GM19035 (cell line): ENCODE results near the gene SIRT3.
"Not testable (repeated sequence)": the region's sequence is repeated elsewhere in the genome, so short reads cannot be mapped to it uniquely, and the experiment has no call there.

Experiments used
- ATAC-seq: cut with Tn5 transposase; IDR thresholded peaks from one replicate; pipeline ENCODE4 v1.9.1; 2021; ENCODE audit not compliant: unreplicated experiment

Gene SIRT3

DNA sequence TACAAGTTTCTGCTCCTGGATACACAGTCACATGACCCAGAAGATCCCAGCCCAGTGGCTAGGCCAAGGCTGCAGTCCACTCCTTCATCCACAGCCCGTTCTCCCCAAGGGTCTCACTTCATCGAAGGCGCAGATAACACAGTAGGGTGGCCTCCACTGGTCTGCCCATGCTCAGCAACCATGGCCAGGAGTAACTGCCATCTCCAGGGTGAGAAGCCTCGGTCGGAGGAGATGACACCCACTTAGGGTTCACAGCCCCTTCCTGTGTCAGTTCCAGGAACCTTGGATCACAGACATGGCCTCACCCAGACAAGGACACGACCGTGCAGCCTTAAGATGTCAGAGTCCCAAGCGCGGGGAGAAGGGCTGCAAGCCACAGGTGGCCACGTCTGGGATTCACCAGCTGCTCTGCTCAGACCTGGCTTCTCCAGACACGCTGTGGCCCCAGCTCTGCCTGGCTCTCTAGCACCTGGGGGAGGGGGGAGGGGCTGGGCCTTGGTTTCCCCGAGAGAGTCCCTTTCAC lies 31.5 kb downstream of the SIRT3 start:
- ATAC-seq, result no peak

DNA sequence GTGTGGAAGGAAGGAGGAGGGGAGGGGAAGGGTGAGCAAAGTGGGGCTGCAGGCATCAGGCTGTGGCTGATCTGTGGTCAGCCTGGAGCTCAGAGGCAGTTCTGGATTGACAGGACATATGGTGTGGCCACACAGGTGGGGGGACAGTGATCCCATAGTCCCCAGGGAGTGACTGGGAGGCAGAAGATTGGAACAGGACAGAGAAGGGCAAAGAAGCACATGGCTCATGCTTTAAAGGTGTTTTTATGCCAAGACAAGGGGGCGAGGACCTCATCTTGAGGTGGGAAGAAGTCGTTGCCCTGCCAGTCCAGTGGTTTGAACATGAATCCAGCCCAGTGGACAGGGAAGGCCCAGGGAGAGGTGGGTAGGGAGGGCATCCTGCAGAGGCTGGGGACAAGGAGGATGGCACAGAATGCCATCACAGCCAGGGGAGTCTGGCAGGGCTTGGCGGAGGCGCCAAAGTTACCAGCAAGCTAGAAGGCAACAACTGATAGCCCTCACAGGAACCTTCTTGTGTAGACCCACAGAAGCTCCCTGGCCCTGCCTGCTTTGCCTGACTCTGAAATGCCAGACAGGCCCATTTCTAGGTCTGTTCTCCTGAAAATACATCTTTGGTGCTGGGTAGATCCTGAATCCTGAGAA lies 32.1 kb downstream of the SIRT3 start:
- ATAC-seq, result no peak

DNA sequence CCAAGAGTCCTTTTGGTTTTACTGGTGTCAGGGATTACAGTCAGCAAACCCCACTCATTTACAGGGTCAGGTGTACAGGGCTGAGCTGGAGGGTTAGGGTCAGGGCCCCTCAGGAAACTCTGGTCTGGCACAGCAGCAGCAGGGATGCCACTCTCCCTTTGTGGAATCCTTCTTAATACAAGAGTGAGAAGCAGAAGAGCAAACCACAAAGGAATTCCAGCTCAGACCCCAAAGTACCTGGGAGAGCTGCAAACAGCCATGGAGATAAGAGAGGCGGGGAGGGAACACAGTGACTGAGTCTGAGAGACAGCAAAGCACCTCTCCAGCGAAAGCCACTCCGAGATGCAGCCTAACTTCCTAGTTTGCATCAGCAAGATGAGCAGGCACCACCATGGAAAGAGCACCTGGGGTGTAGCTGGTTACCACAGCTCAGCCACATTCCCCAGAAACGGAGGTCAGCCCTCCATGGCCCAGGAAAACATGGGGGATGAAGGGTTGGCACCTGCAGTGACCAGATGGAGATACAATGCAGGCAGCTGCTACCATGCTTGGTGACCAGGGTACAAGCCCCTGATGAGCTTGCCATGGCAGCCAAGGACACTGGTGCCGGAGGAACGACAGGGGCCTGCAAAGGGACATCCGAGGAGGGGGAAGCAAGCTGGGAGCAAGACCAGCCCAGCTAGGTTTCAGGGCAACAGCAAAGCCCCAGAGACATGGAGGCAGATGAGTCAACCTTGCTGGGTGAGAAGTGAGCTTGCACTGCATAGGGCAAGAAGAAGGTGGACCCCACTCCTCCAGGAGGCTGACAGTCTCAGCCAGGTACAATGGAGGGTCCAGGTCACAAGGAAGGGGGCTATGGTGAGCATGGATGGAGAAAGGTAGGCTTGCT lies 32.8 kb downstream of the SIRT3 start:
- no peak for ATAC-seq

DNA sequence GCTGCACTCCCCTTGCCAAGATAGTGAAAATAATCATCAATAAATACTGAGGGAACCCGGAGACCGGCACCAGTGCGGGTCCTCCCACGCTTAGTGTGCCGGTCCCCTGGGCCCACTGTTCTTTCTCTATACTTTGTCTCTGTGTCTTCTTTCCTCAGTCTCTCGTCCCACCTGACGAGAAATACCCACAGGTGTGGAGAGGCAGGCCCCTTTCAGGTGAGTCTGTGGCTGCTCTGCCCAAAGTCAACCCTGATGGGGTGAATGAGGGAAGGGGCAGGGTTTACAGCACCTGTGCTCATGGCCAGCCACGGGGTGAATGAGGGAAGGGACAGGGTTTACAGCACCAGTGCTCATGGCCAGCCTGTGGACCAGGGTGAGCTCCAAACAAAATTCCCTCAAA lies 33.7 kb downstream of the SIRT3 start:
- no peak for ATAC-seq

DNA sequence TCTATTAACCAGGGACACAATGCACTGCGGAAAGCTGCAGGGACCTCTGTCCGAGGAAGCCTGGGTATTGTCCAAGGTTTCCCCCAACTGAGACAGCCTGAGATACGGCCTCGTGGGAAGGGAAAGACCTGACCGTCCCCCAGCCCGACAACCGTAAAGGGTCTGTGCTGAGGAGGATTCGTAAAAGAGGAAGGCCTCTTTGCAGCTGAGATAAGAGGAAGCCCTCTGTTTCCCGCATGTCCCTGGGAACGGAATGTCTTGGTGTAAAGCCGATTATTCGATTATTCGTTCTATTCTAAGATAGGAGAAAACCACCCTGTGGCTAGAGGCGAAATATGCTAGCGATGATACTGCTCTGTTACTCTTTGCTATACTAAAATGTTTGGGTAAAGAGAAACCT lies 34.2 kb downstream of the SIRT3 start:
- no peak for ATAC-seq

DNA sequence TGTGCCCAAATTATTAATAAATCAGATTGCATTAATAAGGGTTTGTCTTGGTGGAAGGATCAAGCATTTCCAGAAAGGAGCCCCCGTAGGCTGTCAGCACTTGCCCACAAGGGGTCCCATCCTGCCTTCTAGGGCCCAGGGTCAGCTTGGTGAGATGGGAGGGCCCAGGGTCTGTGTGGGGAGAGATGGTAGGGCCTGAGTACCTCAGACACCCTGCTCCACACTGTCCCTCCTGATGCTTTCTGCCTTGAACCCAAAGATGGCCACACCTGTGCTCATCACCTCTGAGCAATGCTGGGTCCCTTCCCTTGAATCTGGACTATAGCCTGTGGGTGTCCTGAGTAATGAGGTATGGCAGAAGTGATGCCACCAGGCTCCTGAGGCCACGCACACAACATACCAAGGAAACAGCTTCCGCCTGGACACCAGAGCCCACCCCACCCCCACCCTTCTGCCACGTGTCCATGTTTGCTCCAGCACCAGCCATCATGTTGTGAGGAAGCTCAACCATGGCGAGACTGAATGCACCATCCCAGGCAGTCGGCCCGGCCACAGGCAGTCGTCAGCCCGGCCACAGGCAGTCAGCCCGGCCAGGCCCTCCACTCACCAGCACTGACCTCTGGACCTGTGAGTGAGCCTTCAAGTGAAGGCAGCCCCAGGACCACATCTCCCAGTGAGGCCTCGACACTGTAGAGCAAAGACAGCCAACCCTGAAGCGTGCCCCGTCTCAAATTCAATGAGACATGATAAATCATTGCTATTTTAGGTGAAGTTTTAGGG lies 35.7 kb downstream of the SIRT3 start:
- no peak for ATAC-seq

DNA sequence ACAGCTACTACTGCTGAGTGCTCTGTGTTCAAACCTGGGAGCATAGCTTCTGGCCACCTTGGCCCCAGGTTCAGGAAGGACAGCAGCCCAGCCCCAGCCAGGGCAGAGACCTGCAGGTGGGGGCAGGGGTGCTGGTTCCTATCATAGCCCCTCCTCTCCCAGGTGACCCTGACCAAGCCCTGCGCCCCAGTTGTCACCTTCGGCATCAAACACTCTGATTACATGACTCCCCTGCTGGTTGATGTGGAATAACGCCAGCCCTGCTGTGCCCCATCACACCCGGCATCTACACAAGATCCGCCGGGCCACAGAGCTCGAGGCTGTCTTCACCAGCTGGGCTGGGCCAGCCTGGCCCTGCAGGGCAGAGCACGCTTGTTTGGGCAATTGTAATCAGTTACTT lies 36.4 kb downstream of the SIRT3 start:
- no peak for ATAC-seq

DNA sequence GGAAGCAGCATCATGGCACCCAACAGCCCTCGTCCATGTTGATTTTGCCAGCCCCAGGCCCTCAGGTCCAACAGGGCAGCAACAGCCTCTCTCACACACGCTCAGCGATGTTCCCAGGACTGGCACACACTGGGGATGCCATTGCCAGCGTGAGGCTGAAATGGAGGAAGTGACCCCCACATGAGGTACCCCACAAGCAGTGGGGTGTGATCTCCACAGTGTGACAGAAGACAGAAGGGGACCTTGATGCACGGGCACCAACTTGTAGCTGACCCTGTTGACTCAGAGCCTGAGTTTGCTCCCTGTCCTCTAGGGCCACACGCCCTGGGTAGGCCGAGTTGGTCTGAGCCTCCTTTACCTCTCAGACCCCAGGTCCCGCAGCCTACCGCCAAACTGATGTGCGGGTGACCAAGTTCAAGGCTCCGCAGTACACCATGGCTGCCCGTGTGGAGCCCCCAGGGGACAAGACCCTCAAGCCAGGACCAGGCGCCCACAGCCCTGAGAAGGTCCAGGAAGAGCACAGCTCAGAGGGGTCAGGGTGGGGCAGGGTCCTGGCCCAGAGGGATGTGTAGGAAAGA lies 37.0 kb downstream of the SIRT3 start:
- ATAC-seq, result no peak

DNA sequence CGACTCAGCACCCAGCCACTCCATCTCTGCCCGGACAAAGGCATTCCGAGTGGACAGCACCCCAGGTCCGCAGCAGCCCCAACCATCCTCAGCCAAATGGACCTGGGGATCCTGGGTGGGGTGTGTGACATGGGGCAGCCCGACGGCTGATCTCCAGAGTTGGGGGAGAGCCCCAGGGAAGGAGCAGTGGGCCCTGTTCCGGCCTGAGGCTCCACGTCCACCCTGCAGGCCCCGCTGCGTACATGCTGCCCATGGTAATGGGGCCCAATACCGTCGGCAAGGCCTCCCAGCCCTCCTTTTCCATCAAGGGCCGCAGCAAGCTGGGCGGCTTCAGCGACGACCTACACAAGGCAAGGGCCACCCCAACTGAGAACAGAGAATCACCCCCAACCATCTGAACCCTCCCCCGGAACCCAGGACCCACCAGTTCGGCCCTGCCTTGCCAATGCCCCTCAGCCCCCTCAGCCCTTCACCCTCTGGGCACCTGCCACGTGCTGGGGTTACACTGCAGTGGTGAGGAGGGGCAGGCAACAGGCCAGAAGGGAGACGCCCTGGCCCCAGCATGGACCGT lies 37.8 kb downstream of the SIRT3 start:
- no peak for ATAC-seq

DNA sequence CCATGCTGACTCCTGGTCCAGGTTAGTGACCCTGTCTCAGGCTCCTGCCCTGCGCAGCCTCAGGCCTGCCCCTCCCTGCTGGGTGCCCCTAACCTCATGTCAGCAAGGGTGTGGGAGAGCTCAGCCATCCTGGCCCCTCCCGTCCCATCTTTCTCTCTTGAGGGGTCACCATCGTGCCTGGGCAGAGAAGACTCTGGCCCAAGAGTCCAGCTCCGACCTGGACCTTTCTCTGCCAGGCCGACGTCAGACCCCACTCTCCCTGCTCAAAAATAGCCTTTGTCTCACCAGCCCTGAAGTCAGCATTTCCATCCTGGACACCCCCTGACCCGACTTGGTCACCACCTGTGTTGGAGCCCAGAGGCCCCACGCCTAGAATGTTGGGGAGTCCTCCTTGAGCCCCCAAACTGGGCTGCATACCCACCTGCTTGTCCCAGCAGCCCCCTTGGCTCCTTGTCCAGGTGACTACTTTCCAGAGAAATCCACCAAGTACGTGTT lies 38.4 kb downstream of the SIRT3 start:
- no peak for ATAC-seq

GRCh38 chr11:196786-197731 lies 39.1 kb downstream of the SIRT3 start:
- ATAC-seq, result no peak

GRCh38 chr11:193481-193880 lies 42.7 kb downstream of the SIRT3 start:
- ATAC-seq, result not testable (repeated sequence)

- ATAC-seq, result not testable (repeated sequence)
Observed at GRCh38 chr11:192674-193128, 43.4 kb downstream of the SIRT3 start, which contains the start of gene SCGB1C1. Gene SCGB1C1, plus strand, starts transcription at chr11:193078. Its CDS starts 22 bp downstream, at chr11:193100.

- not testable (repeated sequence) for ATAC-seq
Observed at GRCh38 chr11:191490-192478, 44.4 kb downstream of the SIRT3 start.

DNA sequence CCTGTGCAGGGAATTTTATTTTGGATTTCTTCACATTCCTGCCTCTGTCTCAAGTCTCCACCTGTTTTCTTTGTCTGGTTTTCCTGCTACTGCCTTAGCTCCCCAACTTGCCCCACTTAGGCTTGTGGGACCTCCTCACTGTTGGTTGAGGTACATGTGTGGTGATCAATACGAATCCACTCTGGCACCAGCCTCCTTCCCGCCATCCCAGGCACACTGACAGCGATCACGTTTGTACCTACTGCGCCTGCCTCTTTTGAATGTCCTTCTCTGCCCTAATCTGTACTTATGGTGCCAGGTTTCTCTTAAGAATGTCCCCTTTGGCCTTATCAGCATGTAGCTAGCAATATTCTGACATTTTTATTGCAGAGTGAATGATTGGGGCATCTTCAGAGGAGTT lies 45.6 kb downstream of the SIRT3 start:
- not testable (repeated sequence) for ATAC-seq

- peak; percentile 73 for ATAC-seq
Observed at GRCh38 chr11:189843-190311, 46.3 kb downstream of the SIRT3 start.

- peak; percentile 12 for ATAC-seq
Observed at GRCh38 chr11:189200-189783, 46.9 kb downstream of the SIRT3 start.
